OCI-LY7 (cell line): ENCODE results near the gene CDC14B. TPM values are rescaled to one million over a fixed set of nuclear protein-coding genes. Genes with fewer than 3 reads are reported as not detected.
"Not testable (repeated sequence)": the region's sequence is repeated elsewhere in the genome, so short reads cannot be mapped to it uniquely, and the experiment has no call there.

Source experiments
- BruUV-seq: library from RNA; stranded (reverse); fragments of 400-500 nt; replicated peaks from 2 replicates; lab custom pipeline; 2021; lab: Mats Ljungman, UMichigan
- CTCF ChIA-PET: fragments of 300-600 bp; sonication (Branson Sonifier 250); formaldehyde crosslinking; loops from one replicate; lab custom pipeline; 2022; ENCODE audit warnings: antibody characterized with exemption; ENCODE audit not compliant: unreplicated experiment; lab: Charles Lee
- POLR2A ChIA-PET: fragments of 300-600 bp; sonication (Branson Sonifier 250); formaldehyde crosslinking; loops from one replicate; lab custom pipeline; 2022; ENCODE audit warnings: antibody characterized with exemption; lab: Charles Lee
- DNase-seq: peaks from one replicate; pipeline ENCODE4 v3.0.0-alpha.2; 2015; ENCODE audit warnings: low spot score
- H2AFZ ChIP-seq: fragments of 200-600 bp; sonication (generic), shearing (Covaris generic); 2 replicates; pipeline ENCODE4 v1.6.1; 2014; ENCODE audit warnings: mild to moderate bottlenecking, antibody characterized with exemption, low read length, moderate library complexity
- H3K27ac ChIP-seq: fragments of 200-600 bp; sonication (generic); 2 replicates; pipeline ENCODE4 v1.5.1; 2014; ENCODE audit warnings: mixed run types, low read depth, mild to moderate bottlenecking, moderate library complexity, low read length, inconsistent platforms; ENCODE audit not compliant: poor library complexity, severe bottlenecking
- H3K36me3 ChIP-seq: fragments of 200-600 bp; sonication (generic); 2 replicates; pipeline ENCODE4 v1.6.1; 2014; ENCODE audit warnings: mild to moderate bottlenecking, antibody characterized with exemption, low read length, moderate library complexity, mixed read lengths; ENCODE audit not compliant: insufficient read depth
- H3K4me1 ChIP-seq: fragments of 200-600 bp; sonication (generic); 2 replicates; pipeline ENCODE4 v1.5.1; 2014; ENCODE audit warnings: mild to moderate bottlenecking, low read length; ENCODE audit not compliant: insufficient read depth, poor library complexity, severe bottlenecking
- H3K4me2 ChIP-seq: fragments of 200-600 bp; sonication (generic); 2 replicates; pipeline ENCODE4 v1.6.1; 2014; ENCODE audit warnings: mild to moderate bottlenecking, low read length
- H3K4me3 ChIP-seq: fragments of 200-600 bp; sonication (generic); 2 replicates; pipeline ENCODE4 v1.5.1; 2014; ENCODE audit warnings: mild to moderate bottlenecking, low read depth, low read length; ENCODE audit not compliant: poor library complexity, severe bottlenecking
- H3K79me2 ChIP-seq: fragments of 200-600 bp; sonication (generic); 2 replicates; pipeline ENCODE4 v1.6.1; 2016; ENCODE audit warnings: low read depth, mild to moderate bottlenecking, low read length, moderate library complexity, mixed read lengths; ENCODE audit not compliant: insufficient read depth
- H3K9me2 ChIP-seq: fragments of 200-600 bp; sonication (generic); 2 replicates; pipeline ENCODE4 v1.6.1; 2016; ENCODE audit warnings: mild to moderate bottlenecking, low read length, mixed read lengths; ENCODE audit not compliant: insufficient read depth
- H3K9me3 ChIP-seq: fragments of 200-600 bp; sonication (generic); 2 replicates; pipeline ENCODE4 v1.6.1; 2014; ENCODE audit warnings: mild to moderate bottlenecking, mixed run types, low read length, mixed read lengths
- H4K20me1 ChIP-seq: fragments of 200-600 bp; sonication (generic); 2 replicates; pipeline ENCODE4 v1.6.1; 2014; ENCODE audit warnings: mild to moderate bottlenecking, antibody characterized with exemption, low read length, moderate library complexity, mixed read lengths; ENCODE audit not compliant: insufficient read depth
- EZH2phosphoT487 ChIP-seq: fragments of 200-600 bp; sonication (generic); IDR thresholded peaks from 2 replicates; pipeline ENCODE4 v1.6.1; 2018; ENCODE audit warnings: low read depth, borderline replicate concordance, mild to moderate bottlenecking, mixed run types, antibody characterized with exemption, low read length, moderate library complexity, mixed read lengths
- intact Hi-C: fragments of 100-400 bp; cut with micrococcal nuclease; formaldehyde crosslinking; loops from one replicate; pipeline ENCODE4 v1.10.0; 2022; ENCODE audit not compliant: unreplicated experiment
- total RNA-seq, 2 experiments: library from RNA; depleted of rRNA in 1 of 2; stranded (reverse); fragments of >200 nt in 1 of 2; shearing (Covaris generic) in 1 of 2; gene quantifications; 2 replicates each; pipeline ENCODE4 v1.2.3, GENCODE V29; 2014 to 2022
- TF ChIP-seq, protein P1 (sequence below): fragments of 200-600 bp; sonication (generic); conservative IDR thresholded peaks from 2 replicates; pipeline ENCODE4 v1.5.1; 2014; ENCODE audit warnings: mild to moderate bottlenecking, antibody characterized with exemption, low read length, moderate library complexity, mixed read lengths

CDC14B gene
- total RNA-seq, 2 experiments from 2014 or later, result 0.27 TPM; not detected in 1

DNA sequence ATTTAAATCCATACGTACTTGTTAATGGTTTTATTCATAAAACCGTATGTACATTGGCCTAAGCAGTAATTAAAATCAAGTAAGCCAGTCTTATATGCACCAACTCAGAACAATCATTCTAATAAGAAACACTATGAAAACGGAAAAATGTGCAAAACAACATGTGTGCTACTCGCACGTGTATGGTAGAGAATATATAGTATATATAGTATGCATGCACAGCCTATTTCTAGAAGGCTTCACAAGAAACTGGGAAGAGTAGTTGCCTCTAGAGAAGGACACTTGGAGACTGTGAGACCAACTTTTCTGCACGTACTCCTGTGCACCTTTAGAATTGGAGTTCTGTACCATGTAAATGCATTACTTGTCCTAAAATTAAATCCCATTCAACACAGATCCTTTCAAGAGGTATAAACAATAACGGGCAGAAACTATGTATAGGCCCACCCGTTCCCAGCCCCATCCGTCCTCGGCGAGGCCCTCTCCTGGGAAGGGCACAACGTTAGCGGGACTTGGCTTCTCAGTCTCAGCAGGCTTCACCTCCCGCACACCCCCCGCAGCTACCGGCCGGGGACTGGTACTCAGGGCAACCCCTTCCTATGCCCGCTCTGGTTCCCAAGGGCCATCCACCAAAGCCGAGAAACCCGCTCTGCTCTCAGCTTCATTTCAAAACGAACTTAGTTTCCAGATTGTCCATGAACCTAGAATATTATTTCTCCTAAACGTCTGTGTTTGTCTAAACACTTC lies 2.0 kb downstream of the CDC14B start:
- H3K4me3 ChIP-seq, result no peak overlapping the region
- no peak overlapping the region for H3K4me2 ChIP-seq
- ChIA-PET POLR2A (no interaction called here), CTCF (no interaction called here)
- DNase-seq, result no peak
- peaks cover 10% of the 10 kb centered on the region for H3K4me1 ChIP-seq
- no peaks in the 10 kb centered on the region for H3K9me3 ChIP-seq
- TF ChIP-seq EZH2phosphoT487, result no peak
- H2AFZ ChIP-seq, result no peak overlapping the region
- no peaks in the 10 kb centered on the region for H3K79me2 ChIP-seq
- H3K27ac ChIP-seq, result no peak overlapping the region
- no peaks in the 10 kb centered on the region for H4K20me1 ChIP-seq
- intact Hi-C loops, result no loop called here
- no TSS peak for BruUV-seq
- no peaks in the 10 kb centered on the region for H3K9me2 ChIP-seq
- no peaks in the 10 kb centered on the region for H3K36me3 ChIP-seq

DNA sequence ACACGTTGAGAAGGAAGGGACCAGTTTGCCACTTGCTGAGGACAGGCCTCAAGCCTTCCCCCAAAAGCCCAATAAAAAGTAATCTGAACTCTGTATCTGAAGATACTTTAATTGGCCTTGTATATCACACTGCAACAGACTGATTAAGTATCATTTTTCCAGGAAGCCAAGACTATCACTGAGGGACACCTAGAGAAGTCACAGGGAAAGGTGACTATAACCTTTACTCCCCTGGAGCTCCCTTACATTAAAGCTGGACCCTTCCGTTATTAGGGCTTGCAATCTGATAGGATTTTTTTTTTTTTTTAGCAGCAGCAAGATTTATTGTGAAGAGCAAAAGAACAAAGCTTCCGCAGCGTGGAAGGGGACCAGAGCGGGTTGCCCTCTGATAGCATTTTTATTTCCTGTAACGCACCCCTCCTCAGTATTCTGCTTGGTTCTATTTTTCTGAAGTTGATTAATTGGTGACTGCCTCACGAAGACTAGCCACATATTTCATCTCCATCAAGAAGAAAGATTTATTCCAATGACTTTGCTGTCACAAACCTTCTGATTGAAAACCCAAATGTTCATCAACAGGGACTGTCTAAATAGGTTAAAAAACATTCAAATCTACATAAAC lies 2.7 kb downstream of the CDC14B start:
- ChIA-PET POLR2A (no interaction called here), CTCF (no interaction called here)
- Histone ChIP-seq H3K4me1 (peaks cover 10% of the 10 kb centered on the region), H3K4me2 (no peak overlapping the region), H3K9me2 (no peaks in the 10 kb centered on the region), H3K27ac (no peak overlapping the region), H3K9me3 (no peaks in the 10 kb centered on the region), H3K4me3 (no peak overlapping the region), H3K79me2 (no peaks in the 10 kb centered on the region), H3K36me3 (no peaks in the 10 kb centered on the region), H4K20me1 (no peaks in the 10 kb centered on the region), H2AFZ (no peak overlapping the region)
- TF ChIP-seq EZH2phosphoT487, result no peak
- BruUV-seq, result no TSS peak
- no peak for DNase-seq
- intact Hi-C loops, result no loop called here

DNA sequence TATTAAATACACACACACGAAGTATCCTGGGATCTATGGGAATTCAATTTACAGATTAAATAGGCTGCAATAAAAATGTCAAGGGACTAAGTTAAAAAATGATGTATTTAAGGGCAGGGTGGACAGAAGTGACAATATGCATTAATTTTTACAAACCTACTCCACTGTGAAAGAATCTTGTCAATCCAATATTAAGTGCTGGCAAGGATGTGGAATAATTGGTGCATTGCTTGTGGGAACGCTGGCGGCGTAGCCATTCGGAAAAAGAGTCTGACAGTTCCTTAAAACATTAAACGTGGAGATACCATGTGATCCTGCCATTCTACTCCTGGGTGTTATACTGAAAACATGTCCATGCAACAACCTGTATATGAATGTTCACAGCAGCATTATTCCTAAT lies 4.2 kb downstream of the CDC14B start:
- no peaks in the 10 kb centered on the region for H4K20me1 ChIP-seq
- TF ChIP-seq EZH2phosphoT487, result no peak
- TF ChIP-seq, protein P1, sequence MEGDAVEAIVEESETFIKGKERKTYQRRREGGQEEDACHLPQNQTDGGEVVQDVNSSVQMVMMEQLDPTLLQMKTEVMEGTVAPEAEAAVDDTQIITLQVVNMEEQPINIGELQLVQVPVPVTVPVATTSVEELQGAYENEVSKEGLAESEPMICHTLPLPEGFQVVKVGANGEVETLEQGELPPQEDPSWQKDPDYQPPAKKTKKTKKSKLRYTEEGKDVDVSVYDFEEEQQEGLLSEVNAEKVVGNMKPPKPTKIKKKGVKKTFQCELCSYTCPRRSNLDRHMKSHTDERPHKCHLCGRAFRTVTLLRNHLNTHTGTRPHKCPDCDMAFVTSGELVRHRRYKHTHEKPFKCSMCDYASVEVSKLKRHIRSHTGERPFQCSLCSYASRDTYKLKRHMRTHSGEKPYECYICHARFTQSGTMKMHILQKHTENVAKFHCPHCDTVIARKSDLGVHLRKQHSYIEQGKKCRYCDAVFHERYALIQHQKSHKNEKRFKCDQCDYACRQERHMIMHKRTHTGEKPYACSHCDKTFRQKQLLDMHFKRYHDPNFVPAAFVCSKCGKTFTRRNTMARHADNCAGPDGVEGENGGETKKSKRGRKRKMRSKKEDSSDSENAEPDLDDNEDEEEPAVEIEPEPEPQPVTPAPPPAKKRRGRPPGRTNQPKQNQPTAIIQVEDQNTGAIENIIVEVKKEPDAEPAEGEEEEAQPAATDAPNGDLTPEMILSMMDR, result no peak
- no peaks in the 10 kb centered on the region for H3K79me2 ChIP-seq
- H3K9me2 ChIP-seq, result no peaks in the 10 kb centered on the region
- no peak for DNase-seq
- intact Hi-C loops, result no loop called here
- no peak overlapping the region for H3K27ac ChIP-seq
- no peak overlapping the region for H2AFZ ChIP-seq
- H3K4me1 ChIP-seq, result peaks cover under 1% of the 10 kb centered on the region
- no peaks in the 10 kb centered on the region for H3K36me3 ChIP-seq
- no peaks in the 10 kb centered on the region for H3K9me3 ChIP-seq
- no TSS peak for BruUV-seq
- no peak overlapping the region for H3K4me2 ChIP-seq
- no peak overlapping the region for H3K4me3 ChIP-seq
- CTCF ChIA-PET, result no interaction called here
- POLR2A ChIA-PET, result no interaction called here

DNA sequence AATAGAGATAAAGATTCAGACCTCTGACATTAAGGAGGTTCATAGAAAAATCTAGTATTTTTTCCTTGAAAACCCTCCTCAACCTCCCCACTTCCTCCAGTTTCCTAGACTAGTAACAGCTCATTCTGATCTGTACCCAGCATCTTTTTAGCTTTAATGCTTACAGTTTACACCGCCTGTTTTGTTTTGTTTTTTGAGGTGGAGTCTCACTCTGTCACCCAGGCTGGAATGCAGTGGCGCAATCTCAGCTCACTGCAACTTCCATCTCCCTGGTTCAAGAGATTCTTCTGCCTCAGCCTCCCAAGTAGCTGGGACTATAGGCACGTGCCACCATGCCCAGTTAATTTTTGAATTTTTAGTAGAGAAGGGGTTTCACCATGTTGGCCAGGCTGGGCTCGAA lies 5.0 kb downstream of the CDC14B start:
- POLR2A ChIA-PET, H3K4me1 ChIP-seq, H3K4me3 ChIP-seq, H4K20me1 ChIP-seq, H3K79me2 ChIP-seq, BruUV-seq, intact Hi-C loops, H3K27ac ChIP-seq, DNase-seq, H3K36me3 ChIP-seq, H3K9me3 ChIP-seq, H2AFZ ChIP-seq, H3K4me2 ChIP-seq, H3K9me2 ChIP-seq, CTCF ChIA-PET: not testable (repeated sequence)
